Small intestine (tissue), 7 donors: ENCODE results near the gene MRPS6. TPM values are rescaled to one million over a fixed set of nuclear protein-coding genes. Genes with fewer than 3 reads are reported as not detected.

Source experiments
- DNase-seq, 2 donors: peaks; one replicate each; pipeline versions ENCODE4 v3.0.0 to v3.0.0-alpha.2; 2013
- FAIRE-seq: peaks from 2 replicates; lab custom pipeline; 2012; peaks lifted over from hg19 to GRCh38; lab: Jason Lieb, UNC
- H3K27ac ChIP-seq, 3 donors: one replicate each; pipeline ENCODE4 v1.5.1; 2013; ENCODE audit warnings: low read length in 2 of 3, mild to moderate bottlenecking in 2 of 3, control low read depth in 1 of 3, inconsistent platforms in 1 of 3, low read depth in 1 of 3, moderate library complexity in 1 of 3
- H3K27me3 ChIP-seq, 3 donors: one replicate each; pipeline ENCODE4 v1.6.1; 2013; ENCODE audit warnings: low read length in 3 of 3, inconsistent platforms in 1 of 3; ENCODE audit not compliant: control insufficient read depth in 3 of 3, insufficient read depth in 3 of 3
- H3K36me3 ChIP-seq, 3 donors: one replicate each; pipeline ENCODE4 v1.6.1; 2013; ENCODE audit warnings: low read length in 3 of 3, inconsistent platforms in 1 of 3, low read depth in 1 of 3, mild to moderate bottlenecking in 1 of 3, moderate library complexity in 1 of 3; ENCODE audit not compliant: control insufficient read depth in 3 of 3, insufficient read depth in 2 of 3
- H3K4me1 ChIP-seq, 3 donors: one replicate each; pipeline ENCODE4 v1.6.1; 2013; ENCODE audit warnings: low read length in 2 of 3, inconsistent platforms in 1 of 3, low read depth in 1 of 3, mild to moderate bottlenecking in 1 of 3, moderate library complexity in 1 of 3; ENCODE audit not compliant: control insufficient read depth in 3 of 3, insufficient read depth in 2 of 3
- H3K4me3 ChIP-seq, 3 donors: one replicate each; pipeline ENCODE4 v1.5.1; 2013; ENCODE audit warnings: low read length in 3 of 3, control low read depth in 1 of 3, inconsistent platforms in 1 of 3, low read depth in 1 of 3, mild to moderate bottlenecking in 1 of 3, moderate library complexity in 1 of 3
- H3K9me3 ChIP-seq, 2 donors: one replicate each; pipeline ENCODE4 v1.6.1; 2013; ENCODE audit warnings: low read depth in 1 of 2, low read length in 1 of 2; ENCODE audit not compliant: control insufficient read depth in 2 of 2, insufficient read depth in 1 of 2
- whole genome bisulfite sequencing, 3 donors: extraction: QIAGEN DNeasy Blood & Tissue Kit; methylation state at CpG; one replicate each; pipeline ENCODE4 v1.1.7; 2013; 5-methylcytosine and 5-hydroxymethylcytosine counted together
- polyA plus RNA-seq, 4 donors: library from polyadenylated mRNA; stranded (reverse) in 3 of 4; unstranded in 1 of 4; fragments of 200-250 nt in 3 of 4; fragments of 120-200 nt in 1 of 4; gene quantifications; one replicate each; pipeline versions ENCODE4 v1.2.1 to v1.2.3, GENCODE V29; 2013
- donor health status: healthy with polysubstance abuse.
- donor health status: control.
- donor health status: control.
- donor health status: Bipolar disorder and iron deficiency.
- donor health status: healthy.

MRPS6 gene
- polyA plus RNA-seq, 4 donors, result 47.0 to 118 (median 58.8) TPM

DNA sequence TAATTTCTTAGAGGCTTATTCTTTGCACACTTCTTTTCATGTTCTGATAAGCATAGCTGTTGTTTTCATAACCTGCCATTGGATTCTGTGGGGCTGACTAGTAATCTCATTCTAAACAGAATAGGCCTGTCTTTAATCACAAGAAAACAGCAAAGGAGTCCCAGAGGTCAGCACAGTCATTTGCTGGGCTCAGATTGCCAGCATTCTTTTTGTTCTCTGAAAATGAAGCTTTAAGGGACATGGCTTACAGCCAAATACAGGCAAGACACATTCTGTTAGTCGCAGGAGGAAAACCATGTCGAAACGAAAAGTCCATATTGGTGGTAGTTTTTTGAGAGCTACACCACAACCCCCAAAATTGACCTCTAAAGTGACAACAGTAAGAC, 75.0 kb downstream of the MRPS6 start:
- H3K27ac ChIP-seq, result no peak overlapping the region
- no peaks in the 10 kb centered on the region for H3K27me3 ChIP-seq
- DNase-seq, result no peak
- peaks cover 0 to 18% (median 0%) of the 10 kb centered on the region in 3 donors for H3K4me1 ChIP-seq
- H3K36me3 ChIP-seq, result peaks cover 0 to 29% (median 3%) of the 10 kb centered on the region in 3 donors
- no peak overlapping the region for H3K4me3 ChIP-seq
- H3K9me3 ChIP-seq, result peaks cover 0 to 32% of the 10 kb centered on the region in 2 donors
- 78 to 91% (median 90%) methylated on average over 3 of the region's 3 CpGs for WGBS, 3 donors
- FAIRE-seq, result no peak

GRCh38 chr21:34148826-34149558, 75.6 kb downstream of the MRPS6 start:
- Histone ChIP-seq H3K4me3 (no peak overlapping the region), H3K9me3 (peaks cover 0 to 28% of the 10 kb centered on the region in 2 donors), H3K4me1 (peaks cover 0 to 18% (median 0%) of the 10 kb centered on the region in 3 donors), H3K27ac (no peak overlapping the region), H3K27me3 (no peaks in the 10 kb centered on the region), H3K36me3 (peaks cover 0 to 23% (median 2%) of the 10 kb centered on the region in 3 donors)
- DNase-seq (peak in 1 of 2 donors; percentile 30), FAIRE-seq (no peak)
- 76 to 87% (median 87%) methylated on average over 7 of the region's 7 CpGs for WGBS, 3 donors

GRCh38 chr21:34152500-34152899, 79.1 kb downstream of the MRPS6 start:
- WGBS, 3 donors, result 88 to 93% (median 89%) methylated on average over 5 of the region's 5 CpGs
- no peak overlapping the region for H3K4me3 ChIP-seq
- H3K9me3 ChIP-seq, result peaks cover 0 to 5% of the 10 kb centered on the region in 2 donors
- H3K4me1 ChIP-seq, result peaks cover 0 to 25% (median 0%) of the 10 kb centered on the region in 3 donors
- DNase-seq (no peak), FAIRE-seq (no peak)
- peaks cover 0 to 11% (median 0%) of the 10 kb centered on the region in 3 donors for H3K36me3 ChIP-seq
- no peak overlapping the region for H3K27ac ChIP-seq
- no peaks in the 10 kb centered on the region for H3K27me3 ChIP-seq

DNA sequence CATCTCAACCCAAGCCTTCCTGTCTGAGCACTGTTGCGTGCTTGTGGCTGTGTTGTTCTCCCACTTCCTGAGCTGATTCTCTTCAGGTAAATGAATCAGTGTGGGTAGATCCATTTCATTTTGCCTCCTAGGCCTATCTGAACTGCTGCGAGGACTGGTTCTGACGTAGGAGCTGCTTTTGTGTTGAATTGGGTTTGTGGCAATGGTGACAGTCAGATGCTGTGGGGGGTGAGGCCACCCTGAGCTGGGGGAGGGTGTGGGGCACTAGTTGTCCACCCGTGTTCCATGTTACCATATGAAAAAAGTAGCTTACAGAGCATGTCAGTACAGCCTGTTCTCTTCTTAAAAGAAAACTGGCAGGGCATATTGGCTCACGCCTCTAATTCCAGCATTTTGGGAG, 81.5 kb downstream of the MRPS6 start:
- Histone ChIP-seq H3K36me3 (peaks cover 0 to 9% (median 0%) of the 10 kb centered on the region in 3 donors), H3K4me3 (no peak overlapping the region), H3K9me3 (peaks cover 0 to 19% of the 10 kb centered on the region in 2 donors), H3K27me3 (no peaks in the 10 kb centered on the region), H3K4me1 (peaks cover 0 to 21% (median 0%) of the 10 kb centered on the region in 3 donors), H3K27ac (no peak overlapping the region)
- no peak for FAIRE-seq
- WGBS, 3 donors, result 89 to 94% (median 91%) methylated on average over 5 of the region's 5 CpGs
- no peak for DNase-seq

DNA sequence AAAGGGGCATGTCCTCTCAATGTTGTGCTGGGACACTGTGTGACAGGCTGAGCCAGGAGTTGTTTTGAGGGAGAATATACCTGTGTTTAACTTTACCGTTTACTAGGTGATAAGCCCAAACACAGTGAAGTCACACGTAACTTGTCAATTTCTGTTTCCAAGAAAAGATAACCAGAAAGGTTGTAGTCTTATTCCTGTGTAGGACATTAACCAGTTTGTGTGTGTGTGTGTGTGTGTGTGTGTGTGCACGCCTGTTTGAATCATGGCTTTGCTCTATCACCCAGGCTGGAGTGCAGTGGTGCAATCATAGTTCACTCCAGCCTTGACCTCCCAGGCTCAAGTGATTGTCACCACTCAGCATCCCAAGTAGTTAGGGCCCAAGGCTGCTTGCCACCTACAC, 83.6 kb downstream of the MRPS6 start:
- Histone ChIP-seq H3K27ac (peak overlapping the region in 2 of 3 donors; percentile 69 to 85), H3K9me3 (peaks cover 0 to 31% of the 10 kb centered on the region in 2 donors), H3K36me3 (peaks cover 0 to 9% (median 0%) of the 10 kb centered on the region in 3 donors), H3K4me3 (no peak overlapping the region), H3K4me1 (peaks cover 0 to 21% (median 0%) of the 10 kb centered on the region in 3 donors), H3K27me3 (no peaks in the 10 kb centered on the region)
- DNase-seq (peak; percentile 54 to 76), FAIRE-seq (no peak)
- 16 to 70% (median 51%) methylated on average over 3 of the region's 3 CpGs for WGBS, 3 donors

- H3K4me3 ChIP-seq, result no peak overlapping the region
- H3K9me3 ChIP-seq, result peaks cover 0 to 37% of the 10 kb centered on the region in 2 donors
- H3K36me3 ChIP-seq, result peaks cover 0 to 7% (median 0%) of the 10 kb centered on the region in 3 donors
- no peaks in the 10 kb centered on the region for H3K27me3 ChIP-seq
- DNase-seq (peak; percentile 78 to 85), FAIRE-seq (no peak)
- peak overlapping the region in 2 of 3 donors; percentile 69 to 85 for H3K27ac ChIP-seq
- peaks cover 0 to 21% (median 0%) of the 10 kb centered on the region in 3 donors for H3K4me1 ChIP-seq
- 18 to 58% (median 52%) methylated on average over 2 of the region's 2 CpGs for WGBS, 3 donors
Measured at GRCh38 chr21:34157521-34157920, 84.1 kb downstream of the MRPS6 start.

- Histone ChIP-seq H3K9me3 (peaks cover 0 to 41% of the 10 kb centered on the region in 2 donors), H3K36me3 (peaks cover 0 to 1% (median 0%) of the 10 kb centered on the region in 3 donors), H3K4me3 (no peak overlapping the region), H3K4me1 (peaks cover 0 to 21% (median 0%) of the 10 kb centered on the region in 3 donors), H3K27ac (peak overlapping the region in 1 of 3 donors; percentile 75), H3K27me3 (no peaks in the 10 kb centered on the region)
- no peak for DNase-seq
- no peak for FAIRE-seq
- WGBS, 3 donors, result 93 to 96% (median 95%) methylated on average over 32 to 36 of the region's 36 CpGs
Measured at GRCh38 chr21:34158866-34159835, 85.8 kb downstream of the MRPS6 start.

GRCh38 chr21:34166468-34166867, 93.1 kb downstream of the MRPS6 start:
- no peak for DNase-seq
- Histone ChIP-seq H3K4me1 (no peaks in the 10 kb centered on the region), H3K27me3 (no peaks in the 10 kb centered on the region), H3K36me3 (peaks cover 0 to 13% (median 0%) of the 10 kb centered on the region in 3 donors), H3K9me3 (peaks cover 7 to 66% of the 10 kb centered on the region in 2 donors), H3K27ac (no peak overlapping the region), H3K4me3 (no peak overlapping the region)
- WGBS, 3 donors, result 82 to 91% (median 90%) methylated on average over 5 of the region's 5 CpGs
- FAIRE-seq, result no peak
